AG10803 (cell line): ENCODE results near the gene STX10.

Source experiments
- DNase-seq: peaks from one replicate; pipeline ENCODE4 v3.0.0; 2010; ENCODE audit warnings: low read depth
- H3K4me3 ChIP-seq: 2 replicates; pipeline ENCODE4 v1.5.1; 2011; ENCODE audit warnings: mild to moderate bottlenecking, low read length, control low read depth
- TF ChIP-seq, protein P1 (sequence below): conservative IDR thresholded peaks from 2 replicates; pipeline ENCODE4 v1.5.1; 2011; ENCODE audit warnings: mild to moderate bottlenecking, low read length, control low read depth, inconsistent platforms

The STX10 gene

GRCh38 chr19:13139633-13140311, 10.4 kb downstream of the STX10 start:
- DNase-seq = no peak
- no peak overlapping the region for H3K4me3 ChIP-seq
- TF ChIP-seq, protein P1, sequence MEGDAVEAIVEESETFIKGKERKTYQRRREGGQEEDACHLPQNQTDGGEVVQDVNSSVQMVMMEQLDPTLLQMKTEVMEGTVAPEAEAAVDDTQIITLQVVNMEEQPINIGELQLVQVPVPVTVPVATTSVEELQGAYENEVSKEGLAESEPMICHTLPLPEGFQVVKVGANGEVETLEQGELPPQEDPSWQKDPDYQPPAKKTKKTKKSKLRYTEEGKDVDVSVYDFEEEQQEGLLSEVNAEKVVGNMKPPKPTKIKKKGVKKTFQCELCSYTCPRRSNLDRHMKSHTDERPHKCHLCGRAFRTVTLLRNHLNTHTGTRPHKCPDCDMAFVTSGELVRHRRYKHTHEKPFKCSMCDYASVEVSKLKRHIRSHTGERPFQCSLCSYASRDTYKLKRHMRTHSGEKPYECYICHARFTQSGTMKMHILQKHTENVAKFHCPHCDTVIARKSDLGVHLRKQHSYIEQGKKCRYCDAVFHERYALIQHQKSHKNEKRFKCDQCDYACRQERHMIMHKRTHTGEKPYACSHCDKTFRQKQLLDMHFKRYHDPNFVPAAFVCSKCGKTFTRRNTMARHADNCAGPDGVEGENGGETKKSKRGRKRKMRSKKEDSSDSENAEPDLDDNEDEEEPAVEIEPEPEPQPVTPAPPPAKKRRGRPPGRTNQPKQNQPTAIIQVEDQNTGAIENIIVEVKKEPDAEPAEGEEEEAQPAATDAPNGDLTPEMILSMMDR = no peak

DNA sequence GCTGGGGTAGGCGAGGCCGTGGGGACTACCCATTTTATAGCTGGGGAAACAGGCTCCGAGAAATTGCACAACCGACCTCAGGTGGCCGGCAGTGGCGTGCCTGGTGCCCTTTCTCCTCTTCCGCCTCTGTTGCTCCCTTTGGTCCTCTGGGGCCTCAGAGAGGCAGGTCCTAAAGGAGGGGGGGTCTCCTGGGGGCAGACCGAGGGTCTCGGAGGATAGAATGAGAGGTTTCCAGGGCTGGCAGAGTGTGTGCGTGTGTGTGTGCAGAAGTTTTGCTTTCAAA, 11.3 kb downstream of the STX10 start:
- DNase-seq = no peak
- TF ChIP-seq, protein P1 = no peak
- H3K4me3 ChIP-seq = no peak overlapping the region

- DNase-seq = no peak
- no peak overlapping the region for H3K4me3 ChIP-seq
These were observed 11.8 kb downstream of the STX10 start for GRCh38 chr19:13138171-13138915.

GRCh38 chr19:13137290-13137794, 12.8 kb downstream of the STX10 start:
- H3K4me3 ChIP-seq = no peak overlapping the region
- no peak for DNase-seq
- TF ChIP-seq, protein P1 = no peak

More at GRCh38 chr19:13138171-13138915, 11.8 kb downstream of the STX10 start:
- TF ChIP-seq, protein P1 = no peak

DNA sequence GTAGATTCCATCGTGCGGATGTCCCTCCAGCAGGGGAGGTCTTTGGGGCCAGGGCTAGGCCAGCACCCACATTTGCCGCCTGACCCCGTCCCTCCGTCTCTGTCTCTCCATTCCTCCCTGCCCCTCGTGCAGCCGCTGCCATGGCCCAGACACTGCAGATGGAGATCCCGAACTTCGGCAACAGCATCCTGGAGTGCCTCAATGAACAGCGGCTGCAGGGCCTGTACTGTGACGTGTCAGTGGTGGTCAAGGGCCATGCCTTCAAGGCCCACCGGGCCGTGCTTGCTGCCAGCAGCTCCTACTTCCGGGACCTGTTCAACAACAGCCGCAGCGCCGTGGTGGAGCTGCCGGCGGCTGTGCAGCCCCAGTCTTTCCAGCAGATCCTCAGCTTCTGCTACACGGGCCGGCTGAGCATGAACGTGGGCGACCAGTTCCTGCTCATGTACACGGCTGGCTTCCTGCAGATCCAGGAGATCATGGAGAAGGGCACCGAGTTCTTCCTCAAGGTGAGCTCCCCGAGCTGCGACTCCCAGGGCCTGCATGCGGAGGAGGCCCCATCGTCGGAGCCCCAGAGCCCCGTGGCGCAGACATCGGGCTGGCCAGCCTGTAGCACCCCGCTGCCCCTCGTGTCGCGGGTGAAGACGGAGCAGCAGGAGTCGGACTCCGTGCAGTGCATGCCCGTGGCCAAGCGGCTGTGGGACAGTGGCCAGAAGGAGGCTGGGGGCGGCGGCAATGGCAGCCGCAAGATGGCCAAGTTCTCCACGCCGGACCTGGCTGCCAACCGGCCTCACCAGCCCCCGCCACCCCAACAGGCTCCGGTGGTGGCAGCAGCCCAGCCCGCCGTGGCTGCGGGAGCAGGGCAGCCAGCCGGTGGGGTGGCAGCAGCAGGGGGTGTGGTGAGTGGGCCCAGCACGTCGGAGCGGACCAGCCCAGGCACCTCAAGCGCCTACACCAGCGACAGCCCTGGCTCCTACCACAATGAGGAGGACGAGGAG, 14.8 kb downstream of the STX10 start:
- no peak overlapping the region for H3K4me3 ChIP-seq
- TF ChIP-seq, protein P1 = no peak

GRCh38 chr19:13134626-13135025, 15.5 kb downstream of the STX10 start:
- no peak for DNase-seq

More for the DNA sequence above, 14.8 kb downstream of the STX10 start:
- DNase-seq = no peak

More at GRCh38 chr19:13134626-13135025, 15.5 kb downstream of the STX10 start:
- H3K4me3 ChIP-seq = no peak overlapping the region
- TF ChIP-seq, protein P1 = no peak
